Measurements from ENCODE around the gene TIMMDC1. TPM values are rescaled to one million over a fixed set of nuclear protein-coding genes. Genes with fewer than 3 reads are reported as not detected.

The TIMMDC1 gene
- total RNA-seq, 4 donors from 2014 or later, result 23.7 to 55.5 (median 42.1) TPM

DNA sequence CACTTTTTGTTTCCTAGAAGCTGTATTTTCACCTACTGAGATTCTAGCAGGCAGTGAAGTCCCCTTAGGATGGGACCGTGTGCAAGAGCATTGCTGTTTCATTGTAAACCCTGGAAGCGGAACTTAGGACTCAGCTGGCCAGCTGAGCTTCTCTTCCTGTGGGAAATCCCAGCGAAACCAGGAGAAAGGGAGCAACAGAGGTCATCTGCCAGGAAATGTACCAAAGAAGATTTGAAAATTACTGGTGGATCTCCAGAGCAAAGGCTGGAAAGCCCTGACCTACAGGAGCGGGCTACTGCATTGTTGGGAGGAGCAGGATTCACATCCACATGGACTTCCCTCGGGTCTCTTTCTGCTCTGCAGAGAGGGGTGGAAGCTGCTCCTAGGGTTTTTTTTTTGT lies 73.3 kb downstream of the TIMMDC1 start:
- ATAC-seq (ENCODE audit: low FRiP score) (no peak), DNase-seq (ENCODE audit: low spot score) (no peak)

More for the DNA sequence above, 73.3 kb downstream of the TIMMDC1 start:
- TF ChIP-seq, protein P1, sequence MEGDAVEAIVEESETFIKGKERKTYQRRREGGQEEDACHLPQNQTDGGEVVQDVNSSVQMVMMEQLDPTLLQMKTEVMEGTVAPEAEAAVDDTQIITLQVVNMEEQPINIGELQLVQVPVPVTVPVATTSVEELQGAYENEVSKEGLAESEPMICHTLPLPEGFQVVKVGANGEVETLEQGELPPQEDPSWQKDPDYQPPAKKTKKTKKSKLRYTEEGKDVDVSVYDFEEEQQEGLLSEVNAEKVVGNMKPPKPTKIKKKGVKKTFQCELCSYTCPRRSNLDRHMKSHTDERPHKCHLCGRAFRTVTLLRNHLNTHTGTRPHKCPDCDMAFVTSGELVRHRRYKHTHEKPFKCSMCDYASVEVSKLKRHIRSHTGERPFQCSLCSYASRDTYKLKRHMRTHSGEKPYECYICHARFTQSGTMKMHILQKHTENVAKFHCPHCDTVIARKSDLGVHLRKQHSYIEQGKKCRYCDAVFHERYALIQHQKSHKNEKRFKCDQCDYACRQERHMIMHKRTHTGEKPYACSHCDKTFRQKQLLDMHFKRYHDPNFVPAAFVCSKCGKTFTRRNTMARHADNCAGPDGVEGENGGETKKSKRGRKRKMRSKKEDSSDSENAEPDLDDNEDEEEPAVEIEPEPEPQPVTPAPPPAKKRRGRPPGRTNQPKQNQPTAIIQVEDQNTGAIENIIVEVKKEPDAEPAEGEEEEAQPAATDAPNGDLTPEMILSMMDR (IDR thresholded peaks at IDR 0.05), result no peak

Other genes starting within 250 kb of the TIMMDC1 start
- 10 to 100 TPM; 14.4 to 61.2 (median 36.6) TPM for gene ARHGAP31, start 204.2 kb upstream of the TIMMDC1 start, total RNA-seq
- 10 to 100 TPM; 54.7 to 60.2 (median 56.9) TPM for gene TMEM39A, start 34.9 kb upstream of the TIMMDC1 start, total RNA-seq
- gene POGLUT1, start 29.6 kb upstream of the TIMMDC1 start, total RNA-seq, result 10 to 100 TPM; 15.0 to 28.2 (median 17.7) TPM
- gene CD80, start 61.1 kb downstream of the TIMMDC1 start, total RNA-seq, result under 1 TPM in 3 of 4 donors, not detected in 1; 0.50 to 0.96 (median 0.93) TPM
- gene ADPRH, start 80.9 kb downstream of the TIMMDC1 start, total RNA-seq, result 10 to 100 TPM in 2 of 4 donors, 1 to 10 TPM in 2; 7.4 to 19.9 (median 11.8) TPM
- gene PLA1A, start 99.3 kb downstream of the TIMMDC1 start, total RNA-seq, result 10 to 100 TPM in 1 of 4 donors, 1 to 10 TPM in 3; 3.3 to 12.8 (median 7.3) TPM
- 1 to 10 TPM; 1.3 to 7.1 (median 1.9) TPM for gene POPDC2, start 162.0 kb downstream of the TIMMDC1 start, total RNA-seq
- gene COX17, start 178.9 kb downstream of the TIMMDC1 start, total RNA-seq, result 10 to 100 TPM; 22.1 to 45.7 (median 31.6) TPM
- gene CFAP91, start 204.5 kb downstream of the TIMMDC1 start, total RNA-seq, result 1 to 10 TPM; 2.2 to 4.7 (median 3.4) TPM